HG02610 (cell line): ENCODE results near the gene COPG2.
"Not testable (repeated sequence)": the region's sequence is repeated elsewhere in the genome, so short reads cannot be mapped to it uniquely, and the experiment has no call there.

Source experiments
- ATAC-seq: cut with Tn5 transposase; IDR thresholded peaks from one replicate; pipeline ENCODE4 v1.9.1; 2021; ENCODE audit warnings: mild to moderate bottlenecking, moderate library complexity; ENCODE audit not compliant: unreplicated experiment

COPG2 gene

GRCh38 chr7:130570144-130570543 is 98.4 kb downstream of the COPG2 start:
- not testable (repeated sequence) for ATAC-seq

DNA sequence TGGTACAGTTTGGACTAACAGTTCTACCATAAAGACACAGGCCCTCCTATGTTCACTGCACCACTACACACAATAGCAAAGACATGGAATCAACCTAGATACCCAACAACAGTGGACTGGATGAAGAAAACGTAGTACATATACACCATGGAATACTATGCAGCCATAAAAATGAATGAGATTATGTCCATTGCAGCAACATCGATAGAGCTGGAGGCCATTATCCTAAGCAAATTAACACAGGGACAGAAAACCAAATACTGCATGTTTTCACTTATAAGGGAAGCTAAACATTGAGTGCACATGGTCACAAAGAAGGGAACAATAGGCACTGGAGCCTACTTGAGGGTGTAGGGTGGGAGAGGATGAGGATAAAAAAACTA is 101.7 kb downstream of the COPG2 start:
- ATAC-seq: no peak

DNA sequence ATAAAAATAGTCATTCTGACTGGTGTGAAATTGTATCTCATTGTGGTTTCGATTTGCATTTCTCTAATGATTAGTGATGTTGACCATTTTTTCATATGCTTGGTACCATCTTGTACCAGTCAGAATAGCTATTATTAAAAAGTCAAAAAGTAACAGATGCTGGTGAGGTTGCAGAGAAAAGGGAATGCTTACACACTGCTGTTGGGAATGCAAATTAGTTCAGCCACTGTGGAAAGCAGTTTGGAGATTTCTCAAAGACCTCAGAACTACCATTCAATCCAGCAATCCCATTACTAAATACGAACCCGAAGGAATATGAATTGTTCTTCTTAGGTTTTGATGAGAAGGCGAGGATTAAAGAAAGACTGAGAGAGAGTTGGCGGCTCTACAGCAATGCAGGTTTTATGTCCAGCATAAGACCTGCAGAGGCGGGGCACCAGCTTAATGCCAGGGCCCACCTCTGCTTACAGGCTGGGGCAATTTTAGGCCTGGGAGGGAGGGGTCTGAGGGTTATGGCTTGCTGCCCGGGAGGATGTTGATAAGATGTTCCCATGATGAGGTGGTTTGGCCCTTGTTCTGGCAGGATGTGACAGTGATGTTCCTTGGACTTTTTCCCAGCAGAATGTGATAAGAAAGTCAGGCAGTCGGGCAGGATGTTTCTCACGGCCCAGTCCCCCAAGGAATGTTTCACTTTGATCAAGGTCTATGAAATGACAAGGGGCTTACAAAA is 102.2 kb downstream of the COPG2 start:
- ATAC-seq: no peak

DNA sequence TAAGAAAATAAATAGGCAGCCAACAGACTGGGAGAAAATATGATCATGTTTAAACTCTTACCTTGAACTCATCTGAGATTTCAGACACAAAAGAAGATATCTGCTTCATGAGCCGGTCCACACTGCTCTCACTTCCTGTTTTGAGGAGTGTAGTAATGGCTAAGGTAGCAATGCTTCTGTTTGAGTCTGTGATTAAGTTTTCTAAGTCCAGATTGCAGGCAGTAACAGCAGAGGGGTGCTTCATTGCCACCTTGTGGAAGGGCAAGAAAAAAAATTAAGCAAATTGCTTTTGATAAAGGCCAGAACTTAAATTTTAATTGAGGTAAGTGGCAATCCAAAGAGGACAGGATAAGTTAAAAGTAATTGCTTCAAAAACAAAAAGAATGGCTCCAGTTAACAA is 107.6 kb downstream of the COPG2 start:
- no peak for ATAC-seq

- no peak for ATAC-seq
Measured at GRCh38 chr7:130559184-130559583, 109.4 kb downstream of the COPG2 start.

GRCh38 chr7:130554481-130554880 is 114.1 kb downstream of the COPG2 start:
- ATAC-seq: no peak

DNA sequence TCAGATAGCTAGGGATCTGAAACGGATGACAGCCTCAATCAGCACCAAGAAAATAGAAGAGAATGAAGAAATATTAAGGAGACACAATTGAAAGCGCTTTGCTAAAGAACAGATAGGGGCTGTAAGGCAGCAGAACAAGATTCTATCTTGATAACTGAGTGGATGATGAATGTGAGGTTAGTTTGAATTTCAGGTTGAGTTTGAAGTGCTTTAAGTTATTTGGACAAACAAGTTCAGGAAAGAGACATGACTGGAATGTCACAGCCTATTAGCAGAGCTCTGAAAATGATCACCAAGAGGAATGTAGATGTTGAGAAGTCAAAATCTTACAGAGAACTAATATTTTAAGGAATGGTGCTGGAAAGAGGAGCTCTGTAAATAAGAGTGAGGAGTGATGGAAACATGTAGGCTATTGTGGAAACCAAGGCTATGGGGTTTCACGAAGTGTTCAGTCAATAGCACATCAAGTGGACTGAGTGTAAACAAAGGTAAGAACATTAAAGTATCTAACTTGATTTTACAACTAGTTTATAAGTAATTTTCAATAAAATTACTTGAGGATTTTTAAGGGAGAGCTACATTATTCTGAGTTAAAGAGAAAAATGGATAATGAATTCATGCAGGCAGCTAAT is 115.0 kb downstream of the COPG2 start:
- no peak for ATAC-seq

- no peak for ATAC-seq
Measured at GRCh38 chr7:130544356-130544755, 124.2 kb downstream of the COPG2 start.

GRCh38 chr7:130543487-130544010 is 125.0 kb downstream of the COPG2 start:
- no peak for ATAC-seq

DNA sequence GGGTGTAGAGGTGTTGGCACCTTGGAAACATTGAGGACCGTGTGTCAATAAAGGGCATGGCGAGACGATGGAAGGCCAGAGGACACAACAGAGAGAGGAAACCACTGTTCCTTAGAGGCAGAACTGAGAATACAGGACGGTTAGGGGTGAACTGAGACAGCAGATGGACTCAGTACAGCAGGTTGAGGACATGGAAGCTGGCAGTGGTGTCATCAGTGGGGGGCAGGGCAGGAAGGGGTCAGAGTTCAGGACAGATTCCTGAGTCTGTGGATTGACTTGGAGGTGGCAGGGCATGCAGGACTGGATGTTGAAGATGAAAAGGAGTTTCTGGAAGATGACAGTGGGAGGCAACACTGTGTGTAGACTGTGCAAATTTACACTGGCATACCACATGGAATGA is 126.3 kb downstream of the COPG2 start:
- ATAC-seq: not testable (repeated sequence)

DNA sequence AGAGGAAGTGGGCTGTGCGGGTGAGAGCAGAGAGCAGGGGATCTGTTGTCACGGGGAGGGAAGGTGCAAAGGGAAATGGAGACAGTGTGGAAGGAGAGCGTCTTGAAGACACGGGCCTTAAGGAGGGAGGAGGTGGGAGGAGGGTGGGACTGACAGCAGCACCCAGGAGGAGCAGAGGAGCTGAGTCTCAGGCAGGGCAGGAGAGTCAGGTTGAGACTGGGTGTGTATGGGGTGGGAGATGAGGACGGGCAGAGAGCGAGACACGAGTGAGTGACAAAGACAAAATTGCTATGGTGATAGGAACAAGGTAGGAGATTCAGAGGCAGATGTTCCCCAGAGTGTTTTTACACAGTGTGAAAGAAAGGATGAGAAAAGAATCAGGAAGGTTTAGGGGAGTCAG is 127.3 kb downstream of the COPG2 start:
- ATAC-seq: not testable (repeated sequence)

DNA sequence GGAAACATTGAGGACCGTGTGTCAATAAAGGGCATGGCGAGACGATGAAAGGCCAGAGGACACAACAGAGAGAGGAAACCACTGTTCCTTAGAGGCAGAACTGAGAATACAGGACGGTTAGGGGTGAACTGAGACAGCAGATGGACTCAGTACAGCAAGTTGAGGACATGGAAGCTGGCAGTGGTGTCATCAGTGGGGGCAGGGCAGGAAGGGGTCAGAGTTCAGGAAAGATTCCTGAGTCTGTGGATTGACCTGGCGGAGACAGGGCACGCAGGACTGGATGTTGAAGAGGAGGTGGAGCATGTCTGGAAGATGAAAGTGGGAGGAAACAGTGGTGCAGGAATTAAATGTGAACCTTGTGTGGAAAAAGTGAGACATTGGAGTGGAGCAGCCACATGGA is 130.7 kb downstream of the COPG2 start:
- not testable (repeated sequence) for ATAC-seq

GRCh38 chr7:130529417-130529816 is 139.1 kb downstream of the COPG2 start:
- no peak for ATAC-seq

DNA sequence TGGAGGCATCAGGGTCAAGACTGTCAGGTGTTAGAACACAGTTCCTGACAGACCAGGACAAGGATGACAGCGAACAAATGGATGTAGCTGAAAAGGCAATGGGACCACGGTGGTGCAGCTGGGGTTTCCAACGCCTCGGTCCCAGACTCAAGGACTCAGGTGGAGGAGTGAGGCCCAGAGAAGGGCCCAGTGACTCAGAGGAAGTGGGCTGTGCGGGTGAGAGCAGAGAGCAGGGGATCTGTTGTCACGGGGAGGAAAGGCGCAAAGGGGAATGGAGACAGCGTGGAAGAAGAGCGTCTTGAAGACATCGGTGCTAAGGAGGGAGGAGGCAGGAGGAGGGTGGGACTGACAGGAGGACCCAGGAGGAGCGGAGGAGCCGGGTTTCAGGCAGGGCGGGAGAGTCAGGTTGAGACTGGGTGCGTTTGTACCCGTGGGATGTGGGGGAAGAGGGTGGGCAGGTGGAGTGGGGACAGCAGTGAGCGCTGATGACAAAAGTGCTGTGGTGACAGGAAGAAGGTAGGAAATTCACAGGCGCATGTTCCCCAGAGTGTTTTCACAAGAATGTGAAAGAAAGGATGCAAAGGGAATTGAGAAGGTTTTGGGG is 140.7 kb downstream of the COPG2 start:
- ATAC-seq: not testable (repeated sequence)

DNA sequence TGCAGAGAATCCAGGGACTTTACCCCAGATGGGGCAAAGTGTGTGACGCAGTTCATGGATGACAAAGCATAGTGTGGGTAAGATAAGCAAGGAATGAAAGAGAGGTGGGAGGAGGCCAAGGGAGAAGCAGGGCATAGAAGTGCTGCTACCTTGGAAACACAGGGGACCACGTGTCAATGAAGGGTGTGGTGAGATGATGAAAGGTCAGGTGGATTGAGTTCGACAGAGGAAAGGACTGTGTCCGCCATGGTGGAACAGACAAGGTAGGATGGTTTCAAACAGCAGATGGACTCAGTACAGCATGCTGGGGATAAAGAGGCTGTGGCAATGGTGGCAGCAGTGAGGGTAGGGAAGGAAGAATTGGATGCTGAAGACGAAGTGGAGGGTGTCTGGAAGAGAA is 143.9 kb downstream of the COPG2 start:
- ATAC-seq: no peak

GRCh38 chr7:130523519-130524125 is 144.9 kb downstream of the COPG2 start:
- not testable (repeated sequence) for ATAC-seq

DNA sequence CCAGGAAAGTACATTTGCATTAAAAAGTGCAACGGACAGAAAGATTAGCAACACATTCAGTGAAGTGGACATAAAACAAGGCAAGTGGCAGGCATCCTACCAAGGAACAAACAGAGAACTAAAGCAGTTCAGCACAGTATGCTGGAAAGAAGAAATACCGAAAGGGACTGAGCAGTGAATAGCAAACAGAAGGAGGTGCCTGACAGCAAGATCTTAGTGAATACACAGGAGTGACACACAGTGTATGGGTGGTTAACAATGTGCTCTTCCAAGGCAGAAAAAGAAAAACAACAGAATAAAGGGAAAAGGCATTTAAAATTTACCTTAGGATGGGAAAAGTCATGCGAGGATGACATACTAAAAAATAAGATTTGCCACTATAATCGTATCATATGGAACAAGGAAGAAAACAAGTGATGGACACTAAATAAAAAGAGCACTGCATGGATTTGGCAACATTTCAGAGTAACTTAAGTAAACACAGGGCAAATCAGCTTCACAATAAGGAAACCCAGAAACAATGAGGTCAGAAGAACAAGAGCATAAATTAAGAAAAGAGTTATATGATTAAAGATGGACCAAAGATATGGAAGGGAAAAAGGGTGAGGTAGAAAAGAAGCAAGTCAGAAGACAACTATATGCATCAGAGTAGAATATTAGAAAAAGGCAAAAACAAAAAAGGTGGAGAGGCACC is 147.1 kb downstream of the COPG2 start:
- no peak for ATAC-seq

DNA sequence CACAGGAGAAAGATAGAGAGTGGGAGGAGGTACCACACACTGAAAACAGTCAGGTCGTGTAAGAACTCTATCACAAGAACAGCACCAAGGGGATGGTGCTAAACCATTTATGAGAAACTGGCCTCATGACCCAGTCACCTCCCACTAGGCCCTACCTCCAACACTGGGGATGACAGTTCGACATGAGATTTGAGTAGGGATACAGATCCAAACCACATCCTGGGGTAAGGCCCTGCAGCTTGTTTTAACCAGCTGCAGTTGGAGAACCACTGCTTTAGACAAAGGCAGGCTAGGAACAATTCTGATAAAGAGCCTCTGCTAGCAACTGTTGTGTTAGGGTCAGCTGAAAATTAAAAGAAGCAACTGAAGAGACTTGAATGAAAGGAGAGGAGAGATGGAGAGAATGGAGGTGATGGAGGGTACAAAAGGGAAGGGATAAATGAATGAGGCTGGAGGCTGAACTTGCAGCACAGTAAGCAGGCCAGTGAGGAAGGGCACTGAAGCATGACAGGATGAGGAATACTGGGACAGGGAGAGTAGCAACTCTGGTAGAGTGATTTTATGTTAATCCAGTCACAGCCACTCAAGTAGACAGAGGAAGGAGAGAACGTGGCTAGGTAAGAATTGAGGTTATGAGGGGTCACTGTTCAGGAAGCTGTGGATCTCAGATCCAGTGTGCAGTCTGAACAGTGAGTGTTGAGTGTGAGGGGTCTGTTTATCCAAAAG is 153.1 kb downstream of the COPG2 start:
- ATAC-seq: no peak

DNA sequence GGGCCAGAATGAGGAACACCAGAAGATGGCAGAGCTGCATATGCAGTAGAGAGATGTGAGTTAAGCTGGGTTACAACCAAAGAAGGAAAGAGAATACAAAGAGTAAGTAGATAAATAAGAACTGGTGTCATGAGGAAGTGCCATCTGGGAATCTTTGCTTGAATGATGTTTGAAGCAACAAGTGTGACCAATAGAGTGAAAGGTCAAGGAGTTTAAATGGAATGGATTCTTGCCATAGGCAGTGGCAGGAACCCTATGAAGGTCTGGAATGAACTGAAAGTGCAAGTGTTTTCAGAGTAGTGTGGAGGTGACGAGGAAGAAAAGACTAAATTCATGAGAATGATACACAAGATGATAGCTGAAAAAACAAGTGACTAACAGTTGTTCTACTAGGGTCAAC is 155.1 kb downstream of the COPG2 start:
- no peak for ATAC-seq

GRCh38 chr7:130512038-130512437 is 156.5 kb downstream of the COPG2 start:
- ATAC-seq: not testable (repeated sequence)
